Measurements from ENCODE around the gene KCNS1. TPM values are rescaled to one million over a fixed set of nuclear protein-coding genes. Genes with fewer than 3 reads are reported as not detected.

KCNS1 gene
- total RNA-seq, 1 donor from 2014 or later = not detected

GRCh38 chr20:45109634-45110033, 8.7 kb upstream of the KCNS1 start:
- H3K27me3 Mint-ChIP-seq (ENCODE audit: unreplicated experiment) = peaks cover 8% of the 10 kb centered on the region
- H3K4me1 Mint-ChIP-seq (ENCODE audit: low read depth, unreplicated experiment) = peaks cover 2% of the 10 kb centered on the region
- no peak overlapping the region for H3K27ac Mint-ChIP-seq (ENCODE audit: unreplicated experiment)
- DNase-seq = no peak
- peaks cover 2% of the 10 kb centered on the region for H3K9me3 Mint-ChIP-seq (ENCODE audit: unreplicated experiment)
- TF ChIP-seq CTCF (IDR thresholded peaks at IDR 0.05; ENCODE audit: partially characterized antibody, unreplicated experiment) = no peak
- no peak overlapping the region for H3K4me3 Mint-ChIP-seq (ENCODE audit: unreplicated experiment)
- H3K36me3 Mint-ChIP-seq (ENCODE audit: unreplicated experiment) = no peaks in the 10 kb centered on the region

- no peak for DNase-seq
- no peak for TF ChIP-seq CTCF (IDR thresholded peaks at IDR 0.05; ENCODE audit: partially characterized antibody, unreplicated experiment)
- peaks cover 3% of the 10 kb centered on the region for H3K9me3 Mint-ChIP-seq (ENCODE audit: unreplicated experiment)
- H3K27me3 Mint-ChIP-seq (ENCODE audit: unreplicated experiment) = peaks cover 8% of the 10 kb centered on the region
- no peak overlapping the region for H3K27ac Mint-ChIP-seq (ENCODE audit: unreplicated experiment)
- no peaks in the 10 kb centered on the region for H3K36me3 Mint-ChIP-seq (ENCODE audit: unreplicated experiment)
- no peak overlapping the region for H3K4me3 Mint-ChIP-seq (ENCODE audit: unreplicated experiment)
- no peaks in the 10 kb centered on the region for H3K4me1 Mint-ChIP-seq (ENCODE audit: low read depth, unreplicated experiment)
Observed at GRCh38 chr20:45105317-45105716, 4.4 kb upstream of the KCNS1 start.

GRCh38 chr20:45104786-45105185, 3.9 kb upstream of the KCNS1 start:
- Mint-ChIP-seq H3K9me3 (ENCODE audit: unreplicated experiment) (peaks cover 3% of the 10 kb centered on the region), H3K4me1 (ENCODE audit: low read depth, unreplicated experiment) (no peaks in the 10 kb centered on the region), H3K4me3 (ENCODE audit: unreplicated experiment) (no peak overlapping the region), H3K27ac (ENCODE audit: unreplicated experiment) (no peak overlapping the region), H3K27me3 (ENCODE audit: unreplicated experiment) (peaks cover 8% of the 10 kb centered on the region), H3K36me3 (ENCODE audit: unreplicated experiment) (no peaks in the 10 kb centered on the region)
- DNase-seq = no peak
- no peak for TF ChIP-seq CTCF (IDR thresholded peaks at IDR 0.05; ENCODE audit: partially characterized antibody, unreplicated experiment)

GRCh38 chr20:45103072-45103471, 2.1 kb upstream of the KCNS1 start:
- Mint-ChIP-seq H3K27me3 (ENCODE audit: unreplicated experiment) (peaks cover 12% of the 10 kb centered on the region), H3K4me1 (ENCODE audit: low read depth, unreplicated experiment) (no peaks in the 10 kb centered on the region), H3K4me3 (ENCODE audit: unreplicated experiment) (no peak overlapping the region), H3K9me3 (ENCODE audit: unreplicated experiment) (peaks cover 5% of the 10 kb centered on the region), H3K36me3 (ENCODE audit: unreplicated experiment) (no peaks in the 10 kb centered on the region), H3K27ac (ENCODE audit: unreplicated experiment) (no peak overlapping the region)
- TF ChIP-seq CTCF (IDR thresholded peaks at IDR 0.05; ENCODE audit: partially characterized antibody, unreplicated experiment) = no peak
- DNase-seq = no peak

- H3K4me1 Mint-ChIP-seq (ENCODE audit: low read depth, unreplicated experiment) = no peaks in the 10 kb centered on the region
- H3K9me3 Mint-ChIP-seq (ENCODE audit: unreplicated experiment) = peaks cover 5% of the 10 kb centered on the region
- no peak overlapping the region for H3K27ac Mint-ChIP-seq (ENCODE audit: unreplicated experiment)
- no peak overlapping the region for H3K4me3 Mint-ChIP-seq (ENCODE audit: unreplicated experiment)
- H3K27me3 Mint-ChIP-seq (ENCODE audit: unreplicated experiment) = peaks cover 15% of the 10 kb centered on the region
- H3K36me3 Mint-ChIP-seq (ENCODE audit: unreplicated experiment) = no peaks in the 10 kb centered on the region
- no peak for TF ChIP-seq CTCF (IDR thresholded peaks at IDR 0.05; ENCODE audit: partially characterized antibody, unreplicated experiment)
- DNase-seq = no peak
Observed at GRCh38 chr20:45101333-45101850, 465 bp upstream of the KCNS1 start.
